Measurements from ENCODE around the gene LEFTY1.

- TF ChIP-seq CTCF (IDR thresholded peaks at IDR 0.05) (no peak), EZH2 (IDR thresholded peaks at IDR 0.05; ENCODE audit: borderline replicate concordance, insufficient read depth, low read depth, low read length, poor library complexity, severe bottlenecking) (no peak)
Measured at GRCh38 chr1:225915538-225915991, 26.6 kb upstream of the LEFTY1 start.
